Hair follicular keratinocyte (primary cell): Measurements from ENCODE around the gene PWWP2B. TPM values are rescaled to one million over a fixed set of nuclear protein-coding genes. Genes with fewer than 3 reads are reported as not detected.

Experiments
- total RNA-seq: library from RNA; depleted of rRNA; stranded (reverse); fragments of >200 nt; gene quantifications from 2 replicates; pipeline ENCODE4 v1.2.3, GENCODE V29; 2015

The PWWP2B gene
- total RNA-seq, result 16.4 and 16.9 TPM in 2 replicates

GRCh38 chr10:132397036-132397541 is at the start of gene PWWP2B:
Gene PWWP2B (plus strand): TSS chr10:132397200. CDS start chr10:132397227, 27 bp downstream.

Other genes with a start within 250 kb of the PWWP2B start
- gene DPYSL4, start 210.3 kb upstream of the PWWP2B start, total RNA-seq, result 0.94 and 0.99 TPM in 2 replicates
- 9.7 and 13.4 TPM in 2 replicates for gene STK32C, start 89.2 kb upstream of the PWWP2B start, total RNA-seq
- gene LRRC27, start 65.0 kb upstream of the PWWP2B start, total RNA-seq, result 1.6 and 3.4 TPM in 2 replicates
- gene INPP5A, start 140.6 kb downstream of the PWWP2B start, total RNA-seq, result 16.6 and 23.6 TPM in 2 replicates